ENCODE measurements around the gene APOC1.
"Not testable (repeated sequence)": the region's sequence is repeated elsewhere in the genome, so short reads cannot be mapped to it uniquely, and the experiment has no call there.

- not testable (repeated sequence) for TF ChIP-seq CTCF, POLR2A (IDR thresholded peaks at IDR 0.05)
These were observed 31.6 kb upstream of the APOC1 start for GRCh38 chr19:44882619-44883397.
